Measurements from ENCODE around the gene RPTOR. TPM values are rescaled to one million over a fixed set of nuclear protein-coding genes. Genes with fewer than 3 reads are reported as not detected.

RPTOR gene
- total and polyA plus RNA-seq, 10 of the 15 experiments (the other 5 are each of a cell fraction or from before 2014, with no cell fraction given): 0.18 to 32.1 (median 7.8) TPM

DNA sequence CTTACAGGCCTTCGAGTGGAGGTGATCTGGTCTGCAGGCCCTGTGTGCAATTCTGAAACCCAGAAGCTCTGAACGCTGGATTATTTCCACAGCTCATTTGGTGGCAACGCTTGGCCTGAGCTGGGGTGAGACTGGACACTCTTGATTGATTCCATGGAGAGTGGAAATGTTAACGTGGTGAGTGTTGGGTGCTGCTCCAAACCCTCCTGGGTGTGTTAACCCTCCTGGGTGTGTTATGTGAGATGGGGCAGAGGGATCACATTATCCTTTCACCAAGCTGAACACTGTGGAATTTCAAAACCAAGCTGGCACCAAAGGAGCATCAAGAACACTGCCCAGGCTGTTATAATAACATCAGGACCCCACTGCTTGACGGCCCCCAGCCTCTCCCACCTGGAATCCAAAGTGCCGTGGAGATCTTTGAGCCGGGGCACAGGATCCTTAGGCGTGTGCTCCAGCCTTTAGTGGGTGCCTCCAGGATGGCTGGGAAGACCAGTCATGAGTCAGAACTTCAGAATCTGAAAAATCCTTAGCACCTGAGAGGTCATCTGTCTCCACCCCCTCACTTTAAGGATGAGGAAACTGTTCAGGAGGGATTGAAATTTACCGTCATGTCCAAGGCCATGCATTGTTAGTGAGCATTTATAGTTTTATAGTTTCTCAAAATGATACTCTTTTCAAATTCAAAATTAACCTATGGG is 75.0 kb downstream of the RPTOR start:
- Histone ChIP-seq H3K9me3 (replicated peaks; ENCODE audit: control insufficient read depth, insufficient read depth, low read length) (no peaks in the 10 kb centered on the region), H3K79me2 (ENCODE audit: control insufficient read depth, insufficient read depth, low read length) (peaks cover 6% of the 10 kb centered on the region), H3K27ac (ENCODE audit: control insufficient read depth, insufficient read depth) (no peak overlapping the region), H3K4me3 (no peak overlapping the region), H3K27me3 (replicated peaks in 1 of 2; ENCODE audit: control insufficient read depth in 2 of 2, insufficient read depth in 2 of 2, low read length in 1 of 2) (no peaks in the 10 kb centered on the region), H3K9ac (ENCODE audit: control insufficient read depth, insufficient read depth, low read length) (no peak overlapping the region), H3K4me1 (ENCODE audit: control insufficient read depth, insufficient read depth, low read length) (no peaks in the 10 kb centered on the region; the same call in 1 of the 2 replicates), H3K4me2 (ENCODE audit: control insufficient read depth, insufficient read depth) (no peak overlapping the region), H4K20me1 (ENCODE audit: control insufficient read depth, insufficient read depth) (no peaks in the 10 kb centered on the region), H3K36me3 (ENCODE audit: control insufficient read depth in 2 of 2, insufficient read depth in 2 of 2, low read length in 1 of 2) (peaks cover 0 to 3% of the 10 kb centered on the region in 2 experiments; a peak in 2 of 4 replicates), H2AFZ (ENCODE audit: control insufficient read depth, low read depth, low read length) (no peak overlapping the region)
- ATAC-seq (no peak), DNase-seq (ENCODE audit: low read depth, low spot score) (no peak), FAIRE-seq (no peak)
- 84% methylated on average over 9 of the region's 9 CpGs for WGBS (ENCODE audit: insufficient coverage, insufficient replicate concordance, low lambda C conversion rate, missing lambda C conversion rate)
- BruUV-seq (replicated peaks): no TSS peak
- ChIA-PET RAD21 (ENCODE audit: unreplicated experiment) (no interaction called here), POLR2A (no interaction called here), SMC1A (ENCODE audit: uncharacterized antibody, unreplicated experiment) (no interaction called here), CTCF (interaction anchor here (1.0 to 1.8 kb wide), 4 partner anchors 9 to 44 kb away, joined by 3 to 6 read pairs (median 4); no protein-coding TSS in a partner anchor)
- in situ Hi-C loops (cut with MboI) (no loop called here), intact Hi-C loops (cut with micrococcal nuclease; ENCODE audit: unreplicated experiment) (no loop called here)
- TF ChIP-seq, protein P1, sequence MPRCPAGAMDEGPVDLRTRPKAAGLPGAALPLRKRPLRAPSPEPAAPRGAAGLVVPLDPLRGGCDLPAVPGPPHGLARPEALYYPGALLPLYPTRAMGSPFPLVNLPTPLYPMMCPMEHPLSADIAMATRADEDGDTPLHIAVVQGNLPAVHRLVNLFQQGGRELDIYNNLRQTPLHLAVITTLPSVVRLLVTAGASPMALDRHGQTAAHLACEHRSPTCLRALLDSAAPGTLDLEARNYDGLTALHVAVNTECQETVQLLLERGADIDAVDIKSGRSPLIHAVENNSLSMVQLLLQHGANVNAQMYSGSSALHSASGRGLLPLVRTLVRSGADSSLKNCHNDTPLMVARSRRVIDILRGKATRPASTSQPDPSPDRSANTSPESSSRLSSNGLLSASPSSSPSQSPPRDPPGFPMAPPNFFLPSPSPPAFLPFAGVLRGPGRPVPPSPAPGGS (IDR thresholded peaks at IDR 0.05; ENCODE audit: borderline replicate concordance, insufficient read depth, low read depth, low read length, poor library complexity, severe bottlenecking): no peak
- TF ChIP-seq RAD51 (IDR thresholded peaks at IDR 0.05): no peak
- TF ChIP-seq BHLHE40 (IDR thresholded peaks at IDR 0.05; ENCODE audit: borderline replicate concordance in 1 of 2, low read depth in 2 of 2, low read length in 1 of 2): no peak
- no peak for TF ChIP-seq IKZF1 (conservative IDR thresholded peaks at IDR 0.05)
